Embryonic facial prominence (tissue), 1 donor: ENCODE results near the gene FRYL.
"Not testable (repeated sequence)": the region's sequence is repeated elsewhere in the genome, so short reads cannot be mapped to it uniquely, and the experiment has no call there.

Experiments used
- DNase-seq: peaks from one replicate; pipeline ENCODE4 v3.0.0-alpha.2; 2016; ENCODE audit errors: extremely low spot score

The FRYL gene

DNA sequence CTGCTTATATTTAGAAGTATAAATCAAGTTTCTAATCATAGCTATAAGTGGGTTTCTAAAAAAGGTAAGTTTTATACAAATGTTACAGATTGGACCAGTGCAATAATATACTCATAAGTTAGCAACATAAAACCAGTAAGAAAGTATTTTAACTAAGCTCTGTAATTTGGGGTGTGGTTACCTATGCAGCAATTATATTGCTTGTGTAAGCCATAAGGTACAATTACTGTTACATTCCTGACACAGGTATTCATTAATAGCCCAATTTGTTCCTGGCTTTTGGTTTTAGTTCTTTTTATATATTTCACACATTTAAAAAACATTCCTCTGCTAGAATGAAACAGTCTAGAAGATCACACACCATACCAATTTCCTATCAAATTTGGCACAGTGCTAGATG, 115.1 kb downstream of the FRYL start:
- DNase-seq, result no peak

- no peak for DNase-seq
Measured at GRCh38 chr4:48661391-48661790, 118.7 kb downstream of the FRYL start.

- DNase-seq, result no peak
Measured at GRCh38 chr4:48660347-48660746, 119.7 kb downstream of the FRYL start.

GRCh38 chr4:48654015-48654664, 125.9 kb downstream of the FRYL start:
- DNase-seq, result no peak

- no peak for DNase-seq
Measured at GRCh38 chr4:48653217-48654014, 126.7 kb downstream of the FRYL start.

GRCh38 chr4:48651914-48652313, 128.2 kb downstream of the FRYL start:
- DNase-seq, result no peak

DNA sequence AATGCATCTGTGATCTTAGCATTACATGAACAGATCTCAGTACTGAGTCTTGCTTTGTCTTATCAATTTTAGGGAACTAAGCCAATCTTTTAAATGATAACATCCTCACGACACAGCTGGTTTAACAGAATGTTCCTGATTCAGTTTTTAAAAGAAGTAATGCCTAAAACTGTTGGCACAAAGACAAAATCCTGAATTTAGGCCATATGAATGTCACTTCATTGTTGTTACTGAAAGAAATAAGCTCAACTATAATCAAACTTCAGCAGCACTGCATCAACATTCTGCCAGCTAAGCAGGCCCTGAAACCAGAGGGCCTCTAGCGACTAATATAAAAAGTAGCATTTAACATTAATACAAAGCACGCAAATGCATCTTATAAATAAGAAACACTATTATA, 130.6 kb downstream of the FRYL start:
- no peak for DNase-seq

GRCh38 chr4:48645225-48645794, 134.8 kb downstream of the FRYL start:
- DNase-seq, result no peak

DNA sequence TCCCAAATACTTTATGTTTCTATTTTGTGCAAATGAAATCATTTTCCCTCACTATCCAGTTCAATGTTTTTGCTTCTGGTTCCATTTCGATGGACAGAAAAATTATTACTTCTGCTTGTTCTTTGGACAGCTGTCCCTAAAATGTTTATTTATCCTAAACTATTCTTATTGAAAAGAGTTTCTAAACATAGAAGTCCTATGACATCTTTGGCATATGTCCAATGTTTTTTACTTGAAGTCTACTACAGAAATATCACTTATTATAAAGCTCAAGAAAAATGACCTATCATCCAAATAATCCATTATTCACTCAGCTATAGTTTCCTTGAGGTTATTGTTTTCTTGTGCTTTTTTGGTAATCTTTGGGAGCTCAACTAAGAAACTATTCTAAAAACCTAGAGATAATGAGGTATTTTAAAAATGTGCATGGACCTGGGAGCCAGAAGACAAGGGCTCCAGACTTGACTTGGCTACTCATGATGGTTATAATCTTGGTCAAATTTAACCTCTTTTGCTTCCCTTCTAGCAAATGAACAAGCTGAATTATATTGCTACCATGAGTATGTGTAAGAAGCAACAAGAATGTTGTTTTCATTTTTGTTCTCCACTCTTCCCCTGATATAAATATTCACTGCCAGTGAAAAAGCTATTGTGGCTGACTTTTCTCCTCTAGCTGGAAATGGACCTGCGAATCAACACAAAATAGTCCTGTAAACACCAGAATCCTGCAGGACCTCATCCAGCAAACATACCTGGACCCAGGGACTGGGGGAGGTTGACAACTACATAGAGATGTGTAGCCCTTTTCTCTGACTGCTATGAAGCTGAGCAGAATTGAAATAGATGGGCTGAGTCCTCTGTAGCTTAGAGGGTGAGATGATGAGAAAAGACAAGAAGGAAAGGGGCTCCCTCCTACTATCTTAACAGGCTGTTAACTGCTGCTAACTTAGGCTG, 137.4 kb downstream of the FRYL start:
- DNase-seq, result no peak

DNA sequence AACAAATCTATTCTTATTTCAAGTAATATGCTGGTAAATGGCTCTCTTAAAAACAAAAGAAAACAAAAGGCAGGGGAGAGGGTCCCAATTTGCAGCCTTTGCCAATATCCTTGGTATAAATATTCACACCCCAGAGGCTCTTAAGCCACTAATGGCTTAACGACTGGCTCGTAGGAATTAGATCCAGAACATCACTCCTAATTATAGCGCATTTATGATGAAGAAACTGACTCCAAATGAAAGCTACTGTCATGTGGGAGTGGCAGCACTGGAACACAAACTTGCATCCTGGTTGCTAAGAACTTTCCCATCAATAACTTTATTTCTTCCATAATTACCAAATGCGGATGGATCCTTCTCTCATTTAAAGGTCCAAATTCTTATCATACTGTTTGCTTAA, 138.7 kb downstream of the FRYL start:
- no peak for DNase-seq

- DNase-seq, result no peak
Measured at GRCh38 chr4:48640699-48641098, 139.4 kb downstream of the FRYL start.

DNA sequence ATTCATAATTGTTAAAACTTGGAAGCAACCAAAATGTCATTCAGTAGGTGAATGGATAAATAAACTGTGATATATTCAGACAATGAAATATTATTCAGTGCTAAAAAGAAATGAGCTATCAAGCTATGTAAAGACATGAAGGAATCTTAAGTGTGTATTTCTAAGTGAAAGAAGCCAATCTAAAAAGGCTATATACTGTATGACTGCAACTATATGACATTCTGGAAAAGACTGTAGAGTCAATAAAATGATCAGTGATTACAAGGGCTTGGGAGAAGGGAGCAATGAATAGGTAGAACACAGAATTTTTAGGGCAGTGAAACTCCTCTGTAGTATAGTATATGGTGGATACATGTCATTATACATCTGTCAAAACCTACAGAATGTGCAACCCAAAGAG, 139.9 kb downstream of the FRYL start:
- DNase-seq, result no peak

- DNase-seq, result no peak
Measured at GRCh38 chr4:48639807-48640206, 140.3 kb downstream of the FRYL start.

DNA sequence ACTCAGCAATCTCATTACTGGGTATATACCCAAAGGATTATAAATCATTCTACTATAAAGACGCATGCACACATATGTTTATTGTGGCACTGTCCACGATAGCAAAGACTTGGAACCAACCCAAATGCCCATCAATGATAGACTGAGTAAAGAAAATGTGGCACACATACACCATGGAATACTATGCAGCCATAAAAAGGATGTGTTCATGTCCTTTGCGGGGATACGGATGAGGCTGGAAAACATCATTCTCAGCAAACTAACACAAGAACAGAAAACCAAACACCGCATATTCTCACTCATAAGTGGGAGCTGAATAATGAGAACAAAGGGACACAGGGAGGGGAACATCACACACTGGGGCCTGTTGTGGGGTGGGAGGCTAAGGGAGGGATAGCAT, 141.5 kb downstream of the FRYL start:
- not testable (repeated sequence) for DNase-seq

DNA sequence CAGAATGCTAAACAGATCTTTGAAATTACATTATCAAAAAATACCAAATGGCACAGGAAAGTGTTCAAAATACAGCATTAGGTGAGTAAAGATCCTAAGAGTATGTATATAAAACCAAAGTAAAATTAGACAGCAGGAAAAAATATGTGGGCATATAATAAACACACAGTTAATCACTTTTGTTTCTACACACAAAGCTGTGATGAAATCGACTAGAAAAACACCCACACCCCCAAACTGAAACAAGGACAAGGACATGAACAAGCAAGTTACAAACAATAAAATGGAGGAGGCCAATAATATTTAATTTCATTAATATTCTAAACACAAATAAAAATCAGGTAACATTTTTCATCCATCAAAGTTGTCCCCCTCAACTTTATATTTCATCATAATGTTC, 143.2 kb downstream of the FRYL start:
- DNase-seq, result no peak

GRCh38 chr4:48635980-48636379, 144.1 kb downstream of the FRYL start:
- no peak for DNase-seq

DNA sequence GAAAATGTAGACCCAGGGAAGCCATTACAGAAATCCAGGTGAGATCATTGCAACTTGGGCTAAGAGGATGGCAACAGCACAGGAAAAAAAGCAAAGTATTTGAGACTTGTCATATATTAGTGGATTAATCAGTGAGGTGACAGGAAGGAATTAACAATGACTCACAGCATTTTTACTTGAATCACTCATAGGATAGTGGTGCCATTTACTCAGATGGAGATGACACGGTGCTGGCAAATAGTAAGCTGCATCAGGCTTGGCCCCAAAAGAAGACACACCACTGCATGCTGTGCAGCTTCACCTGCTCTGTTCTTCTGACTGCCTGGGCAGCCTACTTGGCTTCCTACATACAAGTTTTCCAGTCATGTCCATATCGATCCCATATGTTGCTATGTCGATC, 144.8 kb downstream of the FRYL start:
- no peak for DNase-seq

DNA sequence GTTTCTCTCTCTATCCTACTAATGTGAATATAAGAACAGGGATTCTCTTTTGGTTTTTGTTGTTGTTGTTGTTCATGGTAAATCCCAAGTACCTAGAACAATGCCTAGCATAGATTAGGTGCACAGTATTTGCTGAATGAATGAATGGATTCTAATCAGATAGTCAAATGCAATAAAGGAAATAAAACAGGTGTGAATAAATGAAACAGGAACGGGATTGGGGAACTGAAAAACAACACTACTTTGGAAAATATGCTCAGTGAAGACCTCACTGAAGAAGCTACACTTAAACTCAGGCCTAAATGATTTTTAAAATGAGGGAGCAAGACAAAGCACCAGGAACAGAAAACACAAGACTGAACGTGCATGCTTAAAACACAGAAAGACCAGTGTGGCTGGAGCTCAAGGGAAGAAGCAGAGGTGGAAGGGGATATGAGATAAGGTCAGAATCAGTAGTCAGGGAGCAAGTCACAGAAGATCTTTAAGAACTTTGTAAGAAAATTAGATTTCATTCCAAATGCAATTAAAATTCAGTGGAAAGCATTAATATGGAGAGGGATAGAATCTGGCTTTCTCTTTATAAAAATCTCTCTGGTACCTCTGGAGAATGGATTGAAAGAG, 145.3 kb downstream of the FRYL start:
- no peak for DNase-seq

DNA sequence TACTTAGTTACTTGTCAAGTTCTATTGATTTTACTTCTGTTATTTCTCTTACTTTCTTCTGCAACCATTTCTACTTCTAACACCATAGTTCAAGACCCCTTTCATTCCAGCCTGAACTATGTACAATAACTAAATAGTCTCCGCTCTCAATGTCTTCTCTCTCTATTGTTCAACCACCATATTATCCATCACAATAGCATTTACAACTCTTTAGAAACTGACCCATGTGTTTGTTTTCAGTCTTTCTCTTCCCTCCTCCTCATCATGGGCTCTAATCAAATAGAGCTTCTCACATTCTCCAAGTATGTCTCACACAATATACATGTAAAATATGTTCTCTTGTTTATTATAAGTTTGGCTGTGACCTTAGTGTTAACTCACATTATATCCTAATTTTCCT, 146.4 kb downstream of the FRYL start:
- no peak for DNase-seq

DNA sequence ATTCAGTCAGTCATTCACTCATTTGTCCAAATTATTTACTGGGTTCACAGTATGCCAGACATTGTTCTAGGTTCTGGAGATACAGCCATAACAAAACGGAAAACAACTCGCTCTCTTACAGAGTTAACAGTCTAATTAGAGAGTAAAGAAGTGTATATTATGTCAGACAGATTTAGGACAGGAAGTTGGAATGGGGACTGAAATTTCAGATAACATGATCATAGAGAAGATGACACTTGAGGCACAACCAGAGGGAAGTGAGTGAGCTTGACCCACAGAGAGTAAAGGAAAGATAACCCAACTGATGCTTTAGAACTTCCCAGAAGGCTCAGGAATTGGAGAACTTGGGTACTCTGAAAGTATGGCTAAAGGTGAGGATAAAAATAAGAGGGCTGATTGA, 150.6 kb downstream of the FRYL start:
- DNase-seq, result no peak

DNA sequence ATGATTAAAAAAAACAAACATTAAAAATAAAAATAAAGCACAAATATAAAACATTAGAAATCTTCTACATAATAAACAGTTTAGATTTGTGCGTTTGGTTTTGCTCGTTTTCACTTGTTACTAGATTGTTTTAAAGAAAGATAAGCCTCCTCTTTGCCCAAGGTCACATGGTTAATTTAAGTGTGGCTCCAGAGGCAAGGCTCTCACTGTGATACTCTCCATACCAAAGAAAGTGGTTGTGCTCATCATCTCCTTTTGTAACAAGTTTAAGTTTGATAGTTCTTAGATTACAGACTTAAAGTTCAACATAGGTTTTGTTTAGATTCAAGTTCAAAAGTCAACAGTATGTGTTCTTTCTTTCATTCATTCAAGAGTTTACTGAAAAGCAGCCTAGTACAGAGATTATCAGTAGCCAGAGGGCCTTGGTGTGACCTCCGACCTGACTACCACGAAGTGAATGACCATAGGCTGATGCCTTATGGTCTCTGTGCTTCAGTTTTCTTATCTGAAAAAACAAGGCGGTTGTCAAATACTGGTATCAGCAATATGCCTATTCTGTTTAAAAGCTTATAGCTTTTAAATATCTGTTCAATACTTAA, 156.8 kb downstream of the FRYL start:
- no peak for DNase-seq
